Measurements from ENCODE around the gene SCMH1. TPM values are rescaled to one million over a fixed set of nuclear protein-coding genes. Genes with fewer than 3 reads are reported as not detected.
"Not testable (repeated sequence)": the region's sequence is repeated elsewhere in the genome, so short reads cannot be mapped to it uniquely, and the experiment has no call there.

SCMH1 gene
- total RNA-seq, 4 donors from 2014 or later = 27.6 to 105 (median 48.5) TPM

GRCh38 chr1:41213341-41213740 is 28.8 kb downstream of the SCMH1 start:
- intact Hi-C loops (cut with DNase I; ENCODE audit: low total_unique reads) = no loop called here
- DNase-seq = no peak
- Histone ChIP-seq H3K27ac (no peak overlapping the region), H3K27me3 (no peaks in the 10 kb centered on the region), H3K4me1 (peaks cover 0 to 10% of the 10 kb centered on the region in 2 donors), H3K9me3 (peaks cover 0 to 7% of the 10 kb centered on the region in 2 donors), H3K36me3 (no peaks in the 10 kb centered on the region), H3K4me3 (no peak overlapping the region)
- no peak for TF ChIP-seq CTCF (IDR thresholded peaks at IDR 0.05)
- no peak for TF ChIP-seq POLR2A (IDR thresholded peaks at IDR 0.05)

- intact Hi-C loops (cut with DNase I; ENCODE audit: low total_unique reads); H3K4me3 ChIP-seq; H3K27me3 ChIP-seq: not testable (repeated sequence)
Measured at GRCh38 chr1:41211608-41212007, 30.5 kb downstream of the SCMH1 start.

GRCh38 chr1:41207053-41207452 is 35.1 kb downstream of the SCMH1 start:
- H3K4me3 ChIP-seq; H3K9me3 ChIP-seq; H3K36me3 ChIP-seq; H3K27ac ChIP-seq; H3K4me1 ChIP-seq; DNase-seq; intact Hi-C loops (cut with DNase I; ENCODE audit: low total_unique reads); H3K27me3 ChIP-seq: not testable (repeated sequence)

More at GRCh38 chr1:41211608-41212007, 30.5 kb downstream of the SCMH1 start:
- not testable (repeated sequence) for H3K4me1 ChIP-seq, H3K9me3 ChIP-seq, DNase-seq, H3K27ac ChIP-seq, H3K36me3 ChIP-seq

GRCh38 chr1:41200728-41201127 is 41.4 kb downstream of the SCMH1 start:
- H3K36me3 ChIP-seq = no peaks in the 10 kb centered on the region
- no peaks in the 10 kb centered on the region for H3K4me1 ChIP-seq
- intact Hi-C loops (cut with DNase I; ENCODE audit: low total_unique reads) = no loop called here
- no peak overlapping the region for H3K4me3 ChIP-seq
- H3K27ac ChIP-seq = no peak overlapping the region
- peaks cover 0 to 3% of the 10 kb centered on the region in 2 donors for H3K9me3 ChIP-seq
- no peak for DNase-seq
- no peak for TF ChIP-seq CTCF (IDR thresholded peaks at IDR 0.05)
- no peak for TF ChIP-seq POLR2A (IDR thresholded peaks at IDR 0.05)
- H3K27me3 ChIP-seq = no peaks in the 10 kb centered on the region

- intact Hi-C loops (cut with DNase I; ENCODE audit: low total_unique reads) = no loop called here
- DNase-seq = no peak
- peaks cover 0 to 3% of the 10 kb centered on the region in 2 donors for H3K9me3 ChIP-seq
- no peaks in the 10 kb centered on the region for H3K27me3 ChIP-seq
- no peaks in the 10 kb centered on the region for H3K36me3 ChIP-seq
- no peaks in the 10 kb centered on the region for H3K4me1 ChIP-seq
- TF ChIP-seq POLR2A (IDR thresholded peaks at IDR 0.05) (no peak), CTCF (IDR thresholded peaks at IDR 0.05) (no peak)
- H3K4me3 ChIP-seq = no peak overlapping the region
- no peak overlapping the region for H3K27ac ChIP-seq
Measured at GRCh38 chr1:41199375-41199774, 42.7 kb downstream of the SCMH1 start.

- Histone ChIP-seq H3K27ac (peak overlapping the region in 1 of 2 donors; percentile 36), H3K4me1 (peaks cover 0 to 3% of the 10 kb centered on the region in 2 donors), H3K4me3 (no peak overlapping the region), H3K36me3 (no peaks in the 10 kb centered on the region), H3K27me3 (no peaks in the 10 kb centered on the region), H3K9me3 (peaks cover 0 to 3% of the 10 kb centered on the region in 2 donors)
- intact Hi-C loops (cut with DNase I; ENCODE audit: low total_unique reads) = no loop called here
- TF ChIP-seq POLR2A (IDR thresholded peaks at IDR 0.05) (no peak), CTCF (IDR thresholded peaks at IDR 0.05) (no peak)
- DNase-seq = no peak
Measured at GRCh38 chr1:41192456-41193178, 49.5 kb downstream of the SCMH1 start.

All from uterus (tissue), 4 donors.